ENCODE results near the gene LTBP3.

LTBP3 gene

DNA sequence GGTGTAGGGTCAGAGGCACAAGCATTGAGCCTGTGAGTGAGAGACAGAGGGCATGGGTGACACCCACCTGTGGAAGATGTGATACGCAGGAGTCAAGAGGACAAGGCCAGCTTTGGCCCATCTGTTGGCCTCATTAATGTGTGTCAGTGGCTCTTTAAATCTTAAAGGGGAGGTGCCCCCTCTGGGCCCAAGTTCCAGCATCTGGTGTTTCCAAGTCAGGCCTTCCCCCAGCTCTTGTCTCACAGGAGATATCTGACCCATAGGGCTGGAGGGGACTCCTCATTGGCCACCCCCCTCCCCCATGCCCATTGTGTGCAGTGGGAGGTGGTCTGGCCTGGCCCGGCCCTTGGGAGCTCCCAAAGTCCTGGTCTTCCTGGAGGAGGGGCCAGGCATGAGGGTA, 28.5 kb upstream of the LTBP3 start:
- DNase-seq: peak; percentile 52
- peaks cover 62% of the 10 kb centered on the region for H3K4me1 Mint-ChIP-seq
- H3K27ac Mint-ChIP-seq: no peak overlapping the region
- H3K9me3 Mint-ChIP-seq: no peaks in the 10 kb centered on the region
- peaks cover 57% of the 10 kb centered on the region for H3K27me3 Mint-ChIP-seq (ENCODE audit: low read depth, poor library complexity)
- TF ChIP-seq, protein P1, sequence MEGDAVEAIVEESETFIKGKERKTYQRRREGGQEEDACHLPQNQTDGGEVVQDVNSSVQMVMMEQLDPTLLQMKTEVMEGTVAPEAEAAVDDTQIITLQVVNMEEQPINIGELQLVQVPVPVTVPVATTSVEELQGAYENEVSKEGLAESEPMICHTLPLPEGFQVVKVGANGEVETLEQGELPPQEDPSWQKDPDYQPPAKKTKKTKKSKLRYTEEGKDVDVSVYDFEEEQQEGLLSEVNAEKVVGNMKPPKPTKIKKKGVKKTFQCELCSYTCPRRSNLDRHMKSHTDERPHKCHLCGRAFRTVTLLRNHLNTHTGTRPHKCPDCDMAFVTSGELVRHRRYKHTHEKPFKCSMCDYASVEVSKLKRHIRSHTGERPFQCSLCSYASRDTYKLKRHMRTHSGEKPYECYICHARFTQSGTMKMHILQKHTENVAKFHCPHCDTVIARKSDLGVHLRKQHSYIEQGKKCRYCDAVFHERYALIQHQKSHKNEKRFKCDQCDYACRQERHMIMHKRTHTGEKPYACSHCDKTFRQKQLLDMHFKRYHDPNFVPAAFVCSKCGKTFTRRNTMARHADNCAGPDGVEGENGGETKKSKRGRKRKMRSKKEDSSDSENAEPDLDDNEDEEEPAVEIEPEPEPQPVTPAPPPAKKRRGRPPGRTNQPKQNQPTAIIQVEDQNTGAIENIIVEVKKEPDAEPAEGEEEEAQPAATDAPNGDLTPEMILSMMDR (IDR thresholded peaks at IDR 0.05): no peak
- H3K36me3 Mint-ChIP-seq (ENCODE audit: low read depth): peaks cover 5% of the 10 kb centered on the region
- H3K4me3 Mint-ChIP-seq: no peak overlapping the region

DNA sequence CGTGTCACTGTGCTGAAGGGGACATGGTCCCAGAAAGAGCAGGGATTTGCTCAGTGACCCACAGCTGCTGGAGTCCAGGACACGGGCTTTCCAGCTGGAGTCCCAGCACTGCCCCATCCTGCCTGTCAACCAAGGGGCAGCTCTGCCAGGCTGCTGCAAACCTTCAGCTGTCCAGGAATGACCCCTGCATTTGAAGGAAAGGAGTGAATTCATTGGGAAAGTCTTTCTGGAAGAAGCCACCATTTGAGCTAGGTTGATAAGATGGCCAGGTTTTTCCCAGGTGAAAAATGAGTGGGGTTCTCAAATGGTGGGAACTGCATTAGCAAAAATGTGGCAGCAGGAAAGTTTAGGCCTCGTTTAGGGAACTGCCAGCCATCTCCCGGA, 28.1 kb upstream of the LTBP3 start:
- peaks cover 52% of the 10 kb centered on the region for H3K27me3 Mint-ChIP-seq (ENCODE audit: low read depth, poor library complexity)
- TF ChIP-seq, protein P1 (IDR thresholded peaks at IDR 0.05): no peak
- peak overlapping the region; percentile 18 for H3K27ac Mint-ChIP-seq
- H3K4me1 Mint-ChIP-seq: peaks cover 58% of the 10 kb centered on the region
- DNase-seq: no peak
- no peak overlapping the region for H3K4me3 Mint-ChIP-seq
- no peaks in the 10 kb centered on the region for H3K9me3 Mint-ChIP-seq
- H3K36me3 Mint-ChIP-seq (ENCODE audit: low read depth): peaks cover 5% of the 10 kb centered on the region

DNA sequence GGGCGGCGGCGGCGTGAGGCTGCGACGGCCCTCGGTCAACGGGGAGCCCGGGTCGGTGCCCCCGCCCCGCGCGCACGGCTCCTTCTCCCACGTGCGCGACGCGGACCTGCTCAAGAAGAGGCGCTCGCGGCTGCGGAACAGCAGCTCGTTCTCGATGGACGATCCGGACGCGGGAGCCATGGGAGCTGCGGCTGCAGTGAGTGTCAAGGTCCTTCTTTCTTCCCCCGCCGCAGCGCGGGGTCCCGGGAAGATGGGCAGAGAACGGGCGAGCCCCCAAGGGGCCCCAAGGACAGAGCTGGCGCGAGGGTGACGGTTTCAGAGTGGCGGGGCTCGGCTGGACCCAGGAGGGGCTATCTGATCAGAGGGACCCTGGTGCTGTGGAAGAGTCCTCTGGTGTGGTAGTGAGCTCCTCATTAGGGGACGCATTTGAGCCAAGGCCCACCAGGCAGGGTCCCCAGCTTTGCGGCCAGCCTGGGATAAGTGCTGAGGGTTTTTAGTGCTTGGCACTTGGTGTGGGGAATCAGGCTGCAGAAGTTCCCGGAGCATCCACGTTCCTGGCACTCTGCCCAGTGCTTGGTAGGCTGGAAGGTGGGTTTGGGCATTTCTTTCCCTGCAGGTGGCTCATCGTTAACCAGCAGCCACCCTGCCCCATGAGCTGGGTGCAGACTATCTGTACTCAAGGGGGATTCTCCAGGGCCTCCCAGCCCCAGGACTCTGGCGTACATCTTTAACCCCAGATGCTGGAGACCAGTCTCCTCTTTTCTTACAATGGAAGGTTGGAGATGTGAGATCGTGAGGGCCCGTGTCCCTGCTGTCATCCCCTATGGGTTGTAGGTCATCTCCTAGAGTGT, 27.5 kb upstream of the LTBP3 start:
- Mint-ChIP-seq H3K9me3 (no peaks in the 10 kb centered on the region), H3K27ac (peak overlapping the region; percentile 18), H3K36me3 (ENCODE audit: low read depth) (peaks cover 3% of the 10 kb centered on the region), H3K4me3 (no peak overlapping the region), H3K27me3 (ENCODE audit: low read depth, poor library complexity) (peaks cover 46% of the 10 kb centered on the region), H3K4me1 (peaks cover 54% of the 10 kb centered on the region)
- no peak for DNase-seq
- TF ChIP-seq, protein P1 (IDR thresholded peaks at IDR 0.05): no peak

DNA sequence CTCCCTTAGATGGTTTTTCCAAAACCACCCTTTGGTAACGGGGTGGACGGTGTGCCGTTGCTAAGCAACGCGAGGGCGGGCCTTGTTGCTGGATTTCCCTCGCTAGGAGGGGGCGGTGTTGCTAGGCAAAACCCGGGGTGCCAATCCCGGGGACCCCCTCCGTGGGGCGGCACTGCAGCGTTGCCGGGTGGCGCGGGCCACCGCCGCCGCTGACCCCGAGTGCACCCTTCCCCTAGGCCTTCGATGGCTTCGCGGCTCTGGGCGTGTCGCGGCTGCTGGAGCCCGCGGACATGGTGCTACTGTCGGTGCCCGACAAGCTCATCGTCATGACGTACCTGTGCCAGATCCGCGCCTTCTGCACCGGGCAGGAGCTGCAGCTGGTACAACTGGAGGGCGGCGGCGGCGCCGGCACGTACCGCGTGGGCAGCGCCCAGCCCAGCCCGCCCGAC, 26.6 kb upstream of the LTBP3 start:
- H3K27ac Mint-ChIP-seq: no peak overlapping the region
- no peaks in the 10 kb centered on the region for H3K36me3 Mint-ChIP-seq (ENCODE audit: low read depth)
- no peak for DNase-seq
- H3K4me3 Mint-ChIP-seq: no peak overlapping the region
- H3K4me1 Mint-ChIP-seq: peaks cover 47% of the 10 kb centered on the region
- TF ChIP-seq, protein P1 (IDR thresholded peaks at IDR 0.05): no peak
- H3K9me3 Mint-ChIP-seq: no peaks in the 10 kb centered on the region
- peaks cover 37% of the 10 kb centered on the region for H3K27me3 Mint-ChIP-seq (ENCODE audit: low read depth, poor library complexity)

DNA sequence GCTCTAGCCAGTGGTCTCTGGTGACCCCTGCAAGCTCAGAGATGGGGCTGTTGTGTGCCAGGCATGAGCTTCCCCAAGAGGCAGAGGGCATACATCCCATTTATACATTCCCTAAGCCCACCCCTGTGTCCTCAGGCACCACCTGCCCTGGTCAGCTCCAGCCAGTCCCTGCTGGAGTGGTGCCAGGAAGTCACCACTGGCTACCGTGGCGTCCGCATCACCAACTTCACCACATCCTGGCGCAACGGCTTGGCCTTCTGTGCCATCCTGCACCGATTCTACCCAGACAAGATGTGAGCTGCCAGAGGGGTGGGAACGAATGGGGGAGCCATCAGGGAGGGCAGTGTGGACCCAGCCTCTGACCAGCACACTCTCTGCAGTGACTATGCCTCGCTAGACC, 25.9 kb upstream of the LTBP3 start:
- no peak for DNase-seq
- peaks cover 36% of the 10 kb centered on the region for H3K27me3 Mint-ChIP-seq (ENCODE audit: low read depth, poor library complexity)
- peaks cover 42% of the 10 kb centered on the region for H3K4me1 Mint-ChIP-seq
- H3K9me3 Mint-ChIP-seq: no peaks in the 10 kb centered on the region
- TF ChIP-seq, protein P1 (IDR thresholded peaks at IDR 0.05): no peak
- H3K36me3 Mint-ChIP-seq (ENCODE audit: low read depth): no peaks in the 10 kb centered on the region
- no peak overlapping the region for H3K27ac Mint-ChIP-seq
- no peak overlapping the region for H3K4me3 Mint-ChIP-seq

DNA sequence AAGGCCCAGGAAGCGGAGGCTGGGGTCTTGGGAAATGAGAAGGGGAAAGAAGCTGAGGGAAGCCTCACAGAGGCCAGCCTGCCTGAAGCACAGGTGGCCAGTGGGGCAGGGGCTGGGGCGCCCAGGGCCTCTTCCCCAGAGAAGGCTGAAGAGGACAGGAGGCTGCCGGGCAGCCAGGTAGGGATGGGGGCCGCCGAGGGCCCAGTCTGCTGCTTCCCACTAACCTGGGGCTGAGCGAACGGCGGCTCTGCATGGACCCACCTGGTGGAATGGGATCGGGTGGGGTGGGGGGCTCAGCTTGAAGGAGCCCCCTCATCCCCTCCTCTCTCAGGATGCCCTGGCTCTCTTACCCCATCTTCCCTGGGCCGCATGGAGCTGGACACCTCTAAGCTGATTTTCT, 25.4 kb upstream of the LTBP3 start:
- Mint-ChIP-seq H3K27ac (no peak overlapping the region), H3K4me1 (peaks cover 39% of the 10 kb centered on the region), H3K36me3 (ENCODE audit: low read depth) (no peaks in the 10 kb centered on the region), H3K27me3 (ENCODE audit: low read depth, poor library complexity) (peaks cover 36% of the 10 kb centered on the region), H3K4me3 (no peak overlapping the region), H3K9me3 (no peaks in the 10 kb centered on the region)
- TF ChIP-seq, protein P1 (IDR thresholded peaks at IDR 0.05): no peak
- no peak for DNase-seq
